H9 (cell line): Measurements from ENCODE around the gene OGFOD1. TPM values are rescaled to one million over a fixed set of nuclear protein-coding genes. Genes with fewer than 3 reads are reported as not detected.

Source experiments
- DNase-seq: peaks from one replicate; pipeline ENCODE4 v3.0.0-alpha.2; 2017
- H2AFZ ChIP-seq: one replicate; pipeline ENCODE4 v1.6.1; 2013; ENCODE audit warnings: mild to moderate bottlenecking, low read length, control low read depth, moderate library complexity
- H2AK5ac ChIP-seq: 2 replicates; pipeline ENCODE4 v1.6.1; 2013; ENCODE audit warnings: low read length, control low read depth, mixed read lengths; ENCODE audit not compliant: insufficient read length
- H2BK120ac ChIP-seq: one replicate; pipeline ENCODE4 v1.6.1; 2013; ENCODE audit warnings: low read depth, mild to moderate bottlenecking, low read length, control low read depth, inconsistent platforms; ENCODE audit not compliant: poor library complexity, severe bottlenecking
- H2BK12ac ChIP-seq: 2 replicates; pipeline ENCODE4 v1.6.1; 2013; ENCODE audit warnings: low read length, control low read depth, mixed read lengths, low read depth; ENCODE audit not compliant: insufficient read length
- H2BK15ac ChIP-seq: 2 replicates; pipeline ENCODE4 v1.6.1; 2013; ENCODE audit warnings: low read depth, low read length, control low read depth
- H2BK20ac ChIP-seq: one replicate; pipeline ENCODE4 v1.6.1; 2013; ENCODE audit warnings: low read depth, mild to moderate bottlenecking, low read length, control low read depth, inconsistent platforms; ENCODE audit not compliant: poor library complexity, severe bottlenecking
- H2BK5ac ChIP-seq: 2 replicates; pipeline ENCODE4 v1.6.1; 2013; ENCODE audit warnings: low read length, control low read depth, mixed read lengths; ENCODE audit not compliant: insufficient read length
- H3K14ac ChIP-seq: 2 replicates; pipeline ENCODE4 v1.6.1; 2013; ENCODE audit warnings: low read length, control low read depth; ENCODE audit not compliant: insufficient read depth
- H3K18ac ChIP-seq: 2 replicates; pipeline ENCODE4 v1.6.1; 2013; ENCODE audit warnings: low read depth, mild to moderate bottlenecking, mixed read lengths, low read length, control low read depth; ENCODE audit not compliant: insufficient read length
- H3K23ac ChIP-seq: 2 replicates; pipeline ENCODE4 v1.6.1; 2013; ENCODE audit warnings: low read length, control low read depth, mixed read lengths, low read depth; ENCODE audit not compliant: insufficient read length
- H3K23me2 ChIP-seq: 2 replicates; pipeline ENCODE4 v1.6.1; 2013; ENCODE audit warnings: low read depth, mild to moderate bottlenecking, mixed read lengths, low read length, control low read depth; ENCODE audit not compliant: insufficient read length, poor library complexity, severe bottlenecking
- H3K27ac ChIP-seq: 2 replicates; pipeline ENCODE4 v1.5.1; 2013; ENCODE audit warnings: low read length, control low read depth, mixed read lengths, low read depth; ENCODE audit not compliant: insufficient read length
- H3K27me3 ChIP-seq: 2 replicates; pipeline ENCODE4 v1.6.1; 2013; ENCODE audit warnings: low read length, control low read depth, inconsistent platforms; ENCODE audit not compliant: insufficient read depth
- H3K4ac ChIP-seq: 2 replicates; pipeline ENCODE4 v1.6.1; 2013; ENCODE audit warnings: low read depth, mild to moderate bottlenecking, control low read depth, inconsistent platforms, low read length, moderate library complexity
- H3K4me1 ChIP-seq: 2 replicates; pipeline ENCODE4 v1.6.1; 2013; ENCODE audit warnings: low read length, control low read depth, inconsistent platforms; ENCODE audit not compliant: insufficient read depth
- H3K4me2 ChIP-seq: 2 replicates; pipeline ENCODE4 v1.6.1; 2013; ENCODE audit warnings: low read length, control low read depth, mixed read lengths; ENCODE audit not compliant: insufficient read length, insufficient read depth
- H3K56ac ChIP-seq: 2 replicates; pipeline ENCODE4 v1.6.1; 2013; ENCODE audit warnings: low read depth, mild to moderate bottlenecking, mixed read lengths, low read length, control low read depth; ENCODE audit not compliant: insufficient read length
- H3K79me1 ChIP-seq: 2 replicates; pipeline ENCODE4 v1.6.1; 2013; ENCODE audit warnings: low read depth, mild to moderate bottlenecking, moderate library complexity, low read length, control low read depth, inconsistent platforms; ENCODE audit not compliant: insufficient read depth, poor library complexity, severe bottlenecking
- H3K79me2 ChIP-seq: 2 replicates; pipeline ENCODE4 v1.6.1; 2013; ENCODE audit warnings: low read length, control low read depth, inconsistent platforms; ENCODE audit not compliant: insufficient read depth
- H3K9ac ChIP-seq: 2 replicates; pipeline ENCODE4 v1.6.1; 2013; ENCODE audit warnings: low read length, control low read depth, mixed read lengths; ENCODE audit not compliant: insufficient read length; ENCODE audit errors: extremely low read depth
- H3K9me3 ChIP-seq: one replicate; pipeline ENCODE4 v1.6.1; 2013; ENCODE audit warnings: low read depth, low read length, inconsistent platforms; ENCODE audit not compliant: control insufficient read depth
- H3T11ph ChIP-seq: one replicate; pipeline ENCODE4 v1.6.1; 2013; ENCODE audit warnings: mild to moderate bottlenecking, low read length, control low read depth, inconsistent platforms
- H4K20me1 ChIP-seq: one replicate; pipeline ENCODE4 v1.6.1; 2013; ENCODE audit not compliant: control insufficient read depth, insufficient read length, insufficient read depth
- H4K5ac ChIP-seq: 2 replicates; pipeline ENCODE4 v1.6.1; 2013; ENCODE audit warnings: low read depth, mild to moderate bottlenecking, mixed read lengths, low read length, control low read depth; ENCODE audit not compliant: insufficient read length
- H4K8ac ChIP-seq: replicated peaks from 2 replicates; pipeline ENCODE4 v1.6.1; 2013; ENCODE audit warnings: low read length, control low read depth, mixed read lengths, low read depth; ENCODE audit not compliant: insufficient read length
- H4K91ac ChIP-seq: 2 replicates; pipeline ENCODE4 v1.6.1; 2013; ENCODE audit warnings: low read depth, mild to moderate bottlenecking, moderate library complexity, mixed read lengths, low read length, control low read depth; ENCODE audit not compliant: insufficient read length
- H3K27ac Mint-ChIP-seq, 3 experiments: 2 replicates in 2 of 3; 3 replicates in 1 of 3; pipeline ENCODE4 v1.8.0; 2020 to 2021; ENCODE audit warnings: mixed read lengths in 3 of 3, mild to moderate bottlenecking in 1 of 3, moderate library complexity in 1 of 3
- H3K27me3 Mint-ChIP-seq: 2 replicates; pipeline ENCODE4 v1.8.0; 2021; ENCODE audit warnings: low read depth, mild to moderate bottlenecking, moderate library complexity, mixed read lengths
- H3K36me3 Mint-ChIP-seq, 3 experiments: 2 replicates in 2 of 3; 3 replicates in 1 of 3; pipeline ENCODE4 v1.8.0; 2020 to 2021; ENCODE audit warnings: low read depth in 3 of 3, mixed read lengths in 3 of 3; ENCODE audit not compliant: insufficient read depth in 1 of 3
- H3K4me1 Mint-ChIP-seq, 2 experiments: 2 replicates each; pipeline ENCODE4 v1.8.0; 2020; ENCODE audit warnings: mixed read lengths in 2 of 2
- H3K4me3 Mint-ChIP-seq, 2 experiments: 2 replicates in 1 of 2; 3 replicates in 1 of 2; pipeline ENCODE4 v1.8.0; 2020 to 2021; ENCODE audit warnings: mild to moderate bottlenecking in 2 of 2, mixed read lengths in 2 of 2, moderate library complexity in 1 of 2
- H3K9me3 Mint-ChIP-seq, 2 experiments: 2 replicates in 1 of 2; 3 replicates in 1 of 2; pipeline ENCODE4 v1.8.0; 2020; ENCODE audit warnings: mild to moderate bottlenecking in 2 of 2, mixed read lengths in 2 of 2, moderate library complexity in 1 of 2
- WGBS: extraction: QIAGEN DNeasy Blood & Tissue Kit; methylation state at CpG from one replicate; pipeline ENCODE4 v1.1.7; 2013; ENCODE audit warnings: missing lambda C conversion rate, low lambda C conversion rate, mixed read lengths; ENCODE audit not compliant: insufficient read length; ENCODE audit errors: extremely low coverage; 5-methylcytosine and 5-hydroxymethylcytosine counted together
- total RNA-seq: library from RNA; stranded (reverse); gene quantifications from 2 replicates; pipeline ENCODE4 v1.2.1, GENCODE V29; 2021
- TF ChIP-seq, protein P1 (sequence below): fragments of 200-600 bp; sonication (generic); conservative IDR thresholded peaks from 3 replicates; pipeline ENCODE4 v1.8.0; 2021; ENCODE audit warnings: antibody characterized with exemption, mild to moderate bottlenecking

Gene OGFOD1
- total RNA-seq, 1 experiment from 2014 or later: 66.5 TPM

DNA sequence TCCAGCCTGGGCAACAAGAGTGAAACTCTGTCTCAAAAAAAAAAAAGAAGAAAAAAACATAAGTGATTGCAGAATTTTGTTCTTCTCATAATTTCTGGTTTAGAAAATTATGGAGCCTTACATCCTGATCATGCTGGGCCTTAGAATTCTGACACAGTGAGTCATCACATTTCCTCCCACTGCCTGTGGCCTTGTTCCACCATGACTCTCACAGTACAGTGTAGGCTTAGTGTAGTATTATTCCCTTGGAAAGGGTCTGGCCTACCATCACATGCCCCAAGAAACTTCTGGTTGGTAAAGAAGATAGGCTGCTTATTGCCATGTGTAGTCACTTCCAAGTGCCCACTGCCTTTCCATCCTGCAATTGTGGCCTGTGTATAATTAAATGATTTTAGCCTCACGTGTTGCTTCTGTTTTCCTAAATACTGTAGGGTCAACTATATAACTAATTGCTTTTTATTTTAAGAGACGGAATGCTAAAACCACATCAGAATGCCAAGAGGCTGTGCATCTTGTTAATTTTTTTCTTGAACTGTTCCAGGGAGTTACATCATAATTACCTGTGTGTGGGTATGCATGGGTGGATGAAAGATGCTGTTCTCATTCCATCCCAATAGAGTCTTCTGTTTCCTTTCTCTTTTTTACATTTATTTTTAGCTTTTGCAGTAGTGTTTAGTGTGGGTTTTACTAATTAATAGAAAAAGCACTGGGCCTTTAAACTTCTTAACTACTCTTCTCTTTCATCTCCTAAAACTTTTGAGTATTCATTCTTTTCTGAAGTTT, 25.9 kb downstream of the OGFOD1 start:
- H3K4me2 ChIP-seq: no peak overlapping the region
- H3K23me2 ChIP-seq: no peaks in the 10 kb centered on the region
- Mint-ChIP-seq H3K27ac (no peak overlapping the region; a peak in 1 of 7 replicates), H3K4me1 (peaks cover 13 to 15% of the 10 kb centered on the region in 2 experiments), H3K27me3 (no peaks in the 10 kb centered on the region), H3K9me3 (no peaks in the 10 kb centered on the region), H3K4me3 (no peak overlapping the region), H3K36me3 (peaks cover 15 to 63% (median 47%) of the 10 kb centered on the region in 3 experiments; a peak in 6 of 7 replicates)
- no peak overlapping the region for H2BK5ac ChIP-seq
- H3K27me3 ChIP-seq: no peaks in the 10 kb centered on the region
- H4K8ac ChIP-seq: no peak overlapping the region
- no peak overlapping the region for H3K18ac ChIP-seq
- no peak overlapping the region for H3K14ac ChIP-seq
- H3K23ac ChIP-seq: no peak overlapping the region
- no peak overlapping the region for H2BK20ac ChIP-seq
- H2BK12ac ChIP-seq: no peak overlapping the region
- H3T11ph ChIP-seq: no peak overlapping the region
- no peak overlapping the region for H2BK120ac ChIP-seq
- H2AK5ac ChIP-seq: no peak overlapping the region
- no peak for DNase-seq
- H3K9ac ChIP-seq: no peak overlapping the region
- H2BK15ac ChIP-seq: no peak overlapping the region
- H3K9me3 ChIP-seq: no peaks in the 10 kb centered on the region
- WGBS: no CpG with 5 or more reads among the region's 2 CpGs
- peaks cover 2% of the 10 kb centered on the region for H4K20me1 ChIP-seq
- no peak overlapping the region for H3K4ac ChIP-seq
- no peak overlapping the region for H4K91ac ChIP-seq
- no peak overlapping the region for H3K27ac ChIP-seq
- TF ChIP-seq, protein P1, sequence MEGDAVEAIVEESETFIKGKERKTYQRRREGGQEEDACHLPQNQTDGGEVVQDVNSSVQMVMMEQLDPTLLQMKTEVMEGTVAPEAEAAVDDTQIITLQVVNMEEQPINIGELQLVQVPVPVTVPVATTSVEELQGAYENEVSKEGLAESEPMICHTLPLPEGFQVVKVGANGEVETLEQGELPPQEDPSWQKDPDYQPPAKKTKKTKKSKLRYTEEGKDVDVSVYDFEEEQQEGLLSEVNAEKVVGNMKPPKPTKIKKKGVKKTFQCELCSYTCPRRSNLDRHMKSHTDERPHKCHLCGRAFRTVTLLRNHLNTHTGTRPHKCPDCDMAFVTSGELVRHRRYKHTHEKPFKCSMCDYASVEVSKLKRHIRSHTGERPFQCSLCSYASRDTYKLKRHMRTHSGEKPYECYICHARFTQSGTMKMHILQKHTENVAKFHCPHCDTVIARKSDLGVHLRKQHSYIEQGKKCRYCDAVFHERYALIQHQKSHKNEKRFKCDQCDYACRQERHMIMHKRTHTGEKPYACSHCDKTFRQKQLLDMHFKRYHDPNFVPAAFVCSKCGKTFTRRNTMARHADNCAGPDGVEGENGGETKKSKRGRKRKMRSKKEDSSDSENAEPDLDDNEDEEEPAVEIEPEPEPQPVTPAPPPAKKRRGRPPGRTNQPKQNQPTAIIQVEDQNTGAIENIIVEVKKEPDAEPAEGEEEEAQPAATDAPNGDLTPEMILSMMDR: no peak
- no peaks in the 10 kb centered on the region for H3K4me1 ChIP-seq
- H3K56ac ChIP-seq: no peak overlapping the region
- no peaks in the 10 kb centered on the region for H3K79me2 ChIP-seq
- H4K5ac ChIP-seq: no peak overlapping the region
- H3K79me1 ChIP-seq: no peaks in the 10 kb centered on the region
- no peak overlapping the region for H2AFZ ChIP-seq
